H9 (cell line): Measurements from ENCODE around the gene AKAP12. TPM values are rescaled to one million over a fixed set of nuclear protein-coding genes. Genes with fewer than 3 reads are reported as not detected.

Source experiments
- DNase-seq: peaks from one replicate; pipeline ENCODE4 v3.0.0-alpha.2; 2017
- H2AFZ ChIP-seq: one replicate; pipeline ENCODE4 v1.6.1; 2013; ENCODE audit warnings: mild to moderate bottlenecking, low read length, control low read depth, moderate library complexity
- H2AK5ac ChIP-seq: 2 replicates; pipeline ENCODE4 v1.6.1; 2013; ENCODE audit warnings: low read length, control low read depth, mixed read lengths; ENCODE audit not compliant: insufficient read length
- H2BK120ac ChIP-seq: one replicate; pipeline ENCODE4 v1.6.1; 2013; ENCODE audit warnings: low read depth, mild to moderate bottlenecking, low read length, control low read depth, inconsistent platforms; ENCODE audit not compliant: poor library complexity, severe bottlenecking
- H2BK12ac ChIP-seq: 2 replicates; pipeline ENCODE4 v1.6.1; 2013; ENCODE audit warnings: low read length, control low read depth, mixed read lengths, low read depth; ENCODE audit not compliant: insufficient read length
- H2BK15ac ChIP-seq: 2 replicates; pipeline ENCODE4 v1.6.1; 2013; ENCODE audit warnings: low read depth, low read length, control low read depth
- H2BK20ac ChIP-seq: one replicate; pipeline ENCODE4 v1.6.1; 2013; ENCODE audit warnings: low read depth, mild to moderate bottlenecking, low read length, control low read depth, inconsistent platforms; ENCODE audit not compliant: poor library complexity, severe bottlenecking
- H2BK5ac ChIP-seq: 2 replicates; pipeline ENCODE4 v1.6.1; 2013; ENCODE audit warnings: low read length, control low read depth, mixed read lengths; ENCODE audit not compliant: insufficient read length
- H3K14ac ChIP-seq: 2 replicates; pipeline ENCODE4 v1.6.1; 2013; ENCODE audit warnings: low read length, control low read depth; ENCODE audit not compliant: insufficient read depth
- H3K18ac ChIP-seq: 2 replicates; pipeline ENCODE4 v1.6.1; 2013; ENCODE audit warnings: low read depth, mild to moderate bottlenecking, mixed read lengths, low read length, control low read depth; ENCODE audit not compliant: insufficient read length
- H3K23ac ChIP-seq: 2 replicates; pipeline ENCODE4 v1.6.1; 2013; ENCODE audit warnings: low read length, control low read depth, mixed read lengths, low read depth; ENCODE audit not compliant: insufficient read length
- H3K23me2 ChIP-seq: 2 replicates; pipeline ENCODE4 v1.6.1; 2013; ENCODE audit warnings: low read depth, mild to moderate bottlenecking, mixed read lengths, low read length, control low read depth; ENCODE audit not compliant: insufficient read length, poor library complexity, severe bottlenecking
- H3K27ac ChIP-seq: 2 replicates; pipeline ENCODE4 v1.5.1; 2013; ENCODE audit warnings: low read length, control low read depth, mixed read lengths, low read depth; ENCODE audit not compliant: insufficient read length
- H3K27me3 ChIP-seq: 2 replicates; pipeline ENCODE4 v1.6.1; 2013; ENCODE audit warnings: low read length, control low read depth, inconsistent platforms; ENCODE audit not compliant: insufficient read depth
- H3K4ac ChIP-seq: 2 replicates; pipeline ENCODE4 v1.6.1; 2013; ENCODE audit warnings: low read depth, mild to moderate bottlenecking, control low read depth, inconsistent platforms, low read length, moderate library complexity
- H3K4me1 ChIP-seq: 2 replicates; pipeline ENCODE4 v1.6.1; 2013; ENCODE audit warnings: low read length, control low read depth, inconsistent platforms; ENCODE audit not compliant: insufficient read depth
- H3K4me2 ChIP-seq: 2 replicates; pipeline ENCODE4 v1.6.1; 2013; ENCODE audit warnings: low read length, control low read depth, mixed read lengths; ENCODE audit not compliant: insufficient read length, insufficient read depth
- H3K56ac ChIP-seq: 2 replicates; pipeline ENCODE4 v1.6.1; 2013; ENCODE audit warnings: low read depth, mild to moderate bottlenecking, mixed read lengths, low read length, control low read depth; ENCODE audit not compliant: insufficient read length
- H3K79me1 ChIP-seq: 2 replicates; pipeline ENCODE4 v1.6.1; 2013; ENCODE audit warnings: low read depth, mild to moderate bottlenecking, moderate library complexity, low read length, control low read depth, inconsistent platforms; ENCODE audit not compliant: insufficient read depth, poor library complexity, severe bottlenecking
- H3K79me2 ChIP-seq: 2 replicates; pipeline ENCODE4 v1.6.1; 2013; ENCODE audit warnings: low read length, control low read depth, inconsistent platforms; ENCODE audit not compliant: insufficient read depth
- H3K9ac ChIP-seq: 2 replicates; pipeline ENCODE4 v1.6.1; 2013; ENCODE audit warnings: low read length, control low read depth, mixed read lengths; ENCODE audit not compliant: insufficient read length; ENCODE audit errors: extremely low read depth
- H3K9me3 ChIP-seq: one replicate; pipeline ENCODE4 v1.6.1; 2013; ENCODE audit warnings: low read depth, low read length, inconsistent platforms; ENCODE audit not compliant: control insufficient read depth
- H3T11ph ChIP-seq: one replicate; pipeline ENCODE4 v1.6.1; 2013; ENCODE audit warnings: mild to moderate bottlenecking, low read length, control low read depth, inconsistent platforms
- H4K20me1 ChIP-seq: one replicate; pipeline ENCODE4 v1.6.1; 2013; ENCODE audit not compliant: control insufficient read depth, insufficient read length, insufficient read depth
- H4K5ac ChIP-seq: 2 replicates; pipeline ENCODE4 v1.6.1; 2013; ENCODE audit warnings: low read depth, mild to moderate bottlenecking, mixed read lengths, low read length, control low read depth; ENCODE audit not compliant: insufficient read length
- H4K8ac ChIP-seq: replicated peaks from 2 replicates; pipeline ENCODE4 v1.6.1; 2013; ENCODE audit warnings: low read length, control low read depth, mixed read lengths, low read depth; ENCODE audit not compliant: insufficient read length
- H4K91ac ChIP-seq: 2 replicates; pipeline ENCODE4 v1.6.1; 2013; ENCODE audit warnings: low read depth, mild to moderate bottlenecking, moderate library complexity, mixed read lengths, low read length, control low read depth; ENCODE audit not compliant: insufficient read length
- H3K27ac Mint-ChIP-seq, 3 experiments: 2 replicates in 2 of 3; 3 replicates in 1 of 3; pipeline ENCODE4 v1.8.0; 2020 to 2021; ENCODE audit warnings: mixed read lengths in 3 of 3, mild to moderate bottlenecking in 1 of 3, moderate library complexity in 1 of 3
- H3K27me3 Mint-ChIP-seq: 2 replicates; pipeline ENCODE4 v1.8.0; 2021; ENCODE audit warnings: low read depth, mild to moderate bottlenecking, moderate library complexity, mixed read lengths
- H3K36me3 Mint-ChIP-seq, 3 experiments: 2 replicates in 2 of 3; 3 replicates in 1 of 3; pipeline ENCODE4 v1.8.0; 2020 to 2021; ENCODE audit warnings: low read depth in 3 of 3, mixed read lengths in 3 of 3; ENCODE audit not compliant: insufficient read depth in 1 of 3
- H3K4me1 Mint-ChIP-seq, 2 experiments: 2 replicates each; pipeline ENCODE4 v1.8.0; 2020; ENCODE audit warnings: mixed read lengths in 2 of 2
- H3K4me3 Mint-ChIP-seq, 2 experiments: 2 replicates in 1 of 2; 3 replicates in 1 of 2; pipeline ENCODE4 v1.8.0; 2020 to 2021; ENCODE audit warnings: mild to moderate bottlenecking in 2 of 2, mixed read lengths in 2 of 2, moderate library complexity in 1 of 2
- H3K9me3 Mint-ChIP-seq, 2 experiments: 2 replicates in 1 of 2; 3 replicates in 1 of 2; pipeline ENCODE4 v1.8.0; 2020; ENCODE audit warnings: mild to moderate bottlenecking in 2 of 2, mixed read lengths in 2 of 2, moderate library complexity in 1 of 2
- CTCF ChIP-seq: fragments of 200-600 bp; sonication (generic); conservative IDR thresholded peaks from 3 replicates; pipeline ENCODE4 v1.8.0; 2021; ENCODE audit warnings: antibody characterized with exemption, mild to moderate bottlenecking
- WGBS: extraction: QIAGEN DNeasy Blood & Tissue Kit; methylation state at CpG from one replicate; pipeline ENCODE4 v1.1.7; 2013; ENCODE audit warnings: missing lambda C conversion rate, low lambda C conversion rate, mixed read lengths; ENCODE audit not compliant: insufficient read length; ENCODE audit errors: extremely low coverage; 5-methylcytosine and 5-hydroxymethylcytosine counted together
- total RNA-seq: library from RNA; stranded (reverse); gene quantifications from 2 replicates; pipeline ENCODE4 v1.2.1, GENCODE V29; 2021

Gene AKAP12
- total RNA-seq, 1 experiment from 2014 or later: 52.3 TPM

GRCh38 chr6:151260205-151260604 is 20.4 kb downstream of the AKAP12 start:
- Histone ChIP-seq H2AK5ac (no peak overlapping the region), H3K79me2 (no peaks in the 10 kb centered on the region; the same call in 1 of the 2 replicates), H2BK15ac (no peak overlapping the region), H4K5ac (no peak overlapping the region), H3K14ac (no peak overlapping the region), H3T11ph (no peak overlapping the region), H3K23me2 (no peaks in the 10 kb centered on the region), H4K91ac (no peak overlapping the region), H3K4ac (no peak overlapping the region), H3K79me1 (peaks cover 2% of the 10 kb centered on the region), H2AFZ (no peak overlapping the region), H3K27me3 (no peaks in the 10 kb centered on the region), H4K8ac (no peak overlapping the region), H3K4me2 (no peak overlapping the region), H3K23ac (no peak overlapping the region), H3K9ac (no peak overlapping the region), H3K9me3 (no peaks in the 10 kb centered on the region), H4K20me1 (no peaks in the 10 kb centered on the region), H2BK5ac (no peak overlapping the region), H2BK12ac (no peak overlapping the region), H2BK120ac (no peak overlapping the region), H3K18ac (no peak overlapping the region), H2BK20ac (no peak overlapping the region), H3K27ac (no peak overlapping the region), H3K4me1 (peaks cover 4% of the 10 kb centered on the region; the same call in 1 of the 2 replicates), H3K56ac (no peak overlapping the region)
- peaks cover 0 to 4% (median 0%) of the 10 kb centered on the region in 3 experiments; a peak in 4 of 7 replicates for H3K36me3 Mint-ChIP-seq
- H3K27me3 Mint-ChIP-seq: no peaks in the 10 kb centered on the region
- no peaks in the 10 kb centered on the region for H3K9me3 Mint-ChIP-seq
- TF ChIP-seq CTCF: no peak
- H3K4me1 Mint-ChIP-seq: peaks cover 14 to 18% of the 10 kb centered on the region in 2 experiments
- DNase-seq: no peak
- H3K4me3 Mint-ChIP-seq: no peak overlapping the region
- no CpG with 5 or more reads among the region's 4 CpGs for WGBS
- H3K27ac Mint-ChIP-seq: peak overlapping the region in 1 of 3 experiments; percentile 15; a peak in 1 of 7 replicates
